IPS-15b (cell line): ENCODE data around the gene SLC9A9.
"Not testable (repeated sequence)": the region's sequence is repeated elsewhere in the genome, so short reads cannot be mapped to it uniquely, and the experiment has no call there.

Experiments
- H3K27me3 ChIP-seq: one replicate; pipeline ENCODE4 v1.6.1; 2013; ENCODE audit warnings: low read length; ENCODE audit not compliant: control insufficient read depth, insufficient read depth
- H3K36me3 ChIP-seq: one replicate; pipeline ENCODE4 v1.6.1; 2013; ENCODE audit warnings: low read length; ENCODE audit not compliant: control insufficient read depth, insufficient read depth
- H3K4me1 ChIP-seq: one replicate; pipeline ENCODE4 v1.6.1; 2013; ENCODE audit warnings: mild to moderate bottlenecking, low read length; ENCODE audit not compliant: control insufficient read depth, insufficient read depth
- H3K4me3 ChIP-seq: one replicate; pipeline ENCODE4 v1.5.1; 2013; ENCODE audit warnings: low read depth, low read length
- H3K9ac ChIP-seq: one replicate; pipeline ENCODE4 v1.6.1; 2013; ENCODE audit warnings: low read depth, mild to moderate bottlenecking, low read length
- H3K9me3 ChIP-seq: one replicate; pipeline ENCODE4 v1.6.1; 2013; ENCODE audit warnings: mild to moderate bottlenecking, low read length; ENCODE audit not compliant: control insufficient read depth, insufficient read depth

The SLC9A9 gene

GRCh38 chr3:143805476-143805875, 42.8 kb downstream of the SLC9A9 start:
- H3K27me3 ChIP-seq, H3K36me3 ChIP-seq, H3K9ac ChIP-seq, H3K4me3 ChIP-seq, H3K4me1 ChIP-seq, H3K9me3 ChIP-seq: not testable (repeated sequence)

- not testable (repeated sequence) for H3K4me1 ChIP-seq, H3K9me3 ChIP-seq, H3K36me3 ChIP-seq, H3K4me3 ChIP-seq, H3K9ac ChIP-seq, H3K27me3 ChIP-seq
Measured at GRCh38 chr3:143801046-143801445, 47.2 kb downstream of the SLC9A9 start.

GRCh38 chr3:143798151-143798550, 50.1 kb downstream of the SLC9A9 start:
- not testable (repeated sequence) for H3K9ac ChIP-seq, H3K4me3 ChIP-seq, H3K27me3 ChIP-seq, H3K36me3 ChIP-seq, H3K9me3 ChIP-seq
- peaks cover 23% of the 10 kb centered on the region for H3K4me1 ChIP-seq

DNA sequence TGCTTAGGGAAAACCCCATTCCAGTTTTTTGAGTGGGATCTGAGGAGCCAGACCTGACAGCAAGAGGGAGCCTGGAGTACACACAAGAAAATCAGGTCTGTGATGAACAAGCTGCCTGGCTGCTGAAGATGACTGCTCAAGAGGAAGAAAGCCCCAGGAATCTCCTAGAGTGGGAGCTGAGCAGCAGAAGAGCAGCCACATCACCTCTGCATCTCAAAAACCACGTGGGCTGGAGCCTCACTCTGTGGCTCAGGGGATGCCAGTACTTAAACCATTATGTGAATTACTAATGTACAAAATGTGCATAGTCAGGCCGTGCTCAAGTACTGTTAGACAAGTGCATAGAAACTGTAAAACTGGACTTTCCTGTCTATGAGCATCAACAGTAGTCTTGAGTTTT, 52.4 kb downstream of the SLC9A9 start:
- H3K4me1 ChIP-seq, result peaks cover 23% of the 10 kb centered on the region
- H3K9me3 ChIP-seq, result no peaks in the 10 kb centered on the region
- no peak overlapping the region for H3K4me3 ChIP-seq
- no peak overlapping the region for H3K9ac ChIP-seq
- H3K36me3 ChIP-seq, result no peaks in the 10 kb centered on the region
- no peaks in the 10 kb centered on the region for H3K27me3 ChIP-seq

GRCh38 chr3:143794793-143795462, 53.3 kb downstream of the SLC9A9 start:
- Histone ChIP-seq H3K9ac (no peak overlapping the region), H3K27me3 (no peaks in the 10 kb centered on the region), H3K9me3 (no peaks in the 10 kb centered on the region), H3K36me3 (no peaks in the 10 kb centered on the region), H3K4me3 (no peak overlapping the region), H3K4me1 (peaks cover 23% of the 10 kb centered on the region)

DNA sequence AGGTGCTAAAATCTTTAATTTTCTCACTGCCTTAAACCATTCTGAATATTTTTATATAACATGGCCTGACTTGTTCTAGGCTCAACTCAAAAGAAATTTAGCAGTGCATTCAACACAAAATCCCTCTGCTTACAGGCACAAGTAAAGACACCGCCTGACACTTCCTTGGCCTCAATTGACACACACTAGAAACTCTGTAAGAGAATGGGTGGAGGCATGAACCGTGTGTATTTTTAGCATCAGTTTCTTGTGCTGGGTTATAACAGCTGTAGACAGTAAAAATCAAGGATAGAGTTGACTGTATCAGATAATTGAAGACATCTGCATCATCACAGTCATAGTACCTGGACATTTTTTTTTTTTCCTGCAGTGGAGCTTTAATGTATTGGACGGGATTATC, 54.3 kb downstream of the SLC9A9 start:
- no peak overlapping the region for H3K9ac ChIP-seq
- H3K36me3 ChIP-seq, result no peaks in the 10 kb centered on the region
- H3K27me3 ChIP-seq, result no peaks in the 10 kb centered on the region
- H3K4me3 ChIP-seq, result no peak overlapping the region
- H3K9me3 ChIP-seq, result no peaks in the 10 kb centered on the region
- peaks cover 23% of the 10 kb centered on the region for H3K4me1 ChIP-seq

GRCh38 chr3:143791386-143791785, 56.9 kb downstream of the SLC9A9 start:
- Histone ChIP-seq H3K9me3 (no peaks in the 10 kb centered on the region), H3K4me1 (peaks cover 23% of the 10 kb centered on the region), H3K36me3 (no peaks in the 10 kb centered on the region), H3K9ac (no peak overlapping the region), H3K4me3 (no peak overlapping the region), H3K27me3 (no peaks in the 10 kb centered on the region)

- Histone ChIP-seq H3K4me3 (no peak overlapping the region), H3K9ac (no peak overlapping the region)
Measured at GRCh38 chr3:143786219-143787191, 61.8 kb downstream of the SLC9A9 start.

GRCh38 chr3:143784446-143784845, 63.8 kb downstream of the SLC9A9 start:
- no peaks in the 10 kb centered on the region for H3K27me3 ChIP-seq
- H3K9me3 ChIP-seq, result no peaks in the 10 kb centered on the region
- H3K4me1 ChIP-seq, result peaks cover 4% of the 10 kb centered on the region
- no peak overlapping the region for H3K9ac ChIP-seq
- no peak overlapping the region for H3K4me3 ChIP-seq
- H3K36me3 ChIP-seq, result no peaks in the 10 kb centered on the region

More at GRCh38 chr3:143786219-143787191, 61.8 kb downstream of the SLC9A9 start:
- Histone ChIP-seq H3K4me1 (peaks cover 4% of the 10 kb centered on the region), H3K27me3 (no peaks in the 10 kb centered on the region), H3K9me3 (no peaks in the 10 kb centered on the region), H3K36me3 (no peaks in the 10 kb centered on the region)

DNA sequence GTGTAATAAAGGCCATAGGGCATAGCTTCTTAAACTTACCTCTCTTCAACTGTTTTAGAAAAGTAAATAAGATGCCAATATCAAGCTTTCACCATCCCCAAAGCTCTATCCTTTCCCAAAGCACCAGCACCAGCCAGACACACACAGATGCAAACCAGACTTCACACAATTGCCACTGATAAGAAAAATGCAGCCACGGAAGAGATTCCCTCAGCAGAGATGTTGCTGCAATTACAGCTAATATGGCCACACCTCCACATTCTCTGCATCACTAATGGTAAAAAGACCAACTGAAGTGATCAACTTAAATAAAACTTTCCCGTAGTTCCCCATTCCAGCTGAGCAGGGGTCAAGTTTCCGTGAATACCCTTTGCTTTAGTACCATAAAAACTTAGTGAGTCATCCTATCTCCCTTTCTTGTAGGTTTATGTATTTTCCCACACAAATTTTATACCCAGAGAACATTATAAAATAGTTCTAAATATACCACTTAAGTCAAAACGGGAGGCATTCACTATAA, 64.4 kb downstream of the SLC9A9 start:
- H3K9me3 ChIP-seq, result no peaks in the 10 kb centered on the region
- no peaks in the 10 kb centered on the region for H3K36me3 ChIP-seq
- H3K27me3 ChIP-seq, result no peaks in the 10 kb centered on the region
- H3K4me3 ChIP-seq, result no peak overlapping the region
- peaks cover 4% of the 10 kb centered on the region for H3K4me1 ChIP-seq
- H3K9ac ChIP-seq, result no peak overlapping the region

- no peaks in the 10 kb centered on the region for H3K36me3 ChIP-seq
Measured at GRCh38 chr3:143775459-143775858, 72.8 kb downstream of the SLC9A9 start.

GRCh38 chr3:143771939-143772338, 76.3 kb downstream of the SLC9A9 start:
- Histone ChIP-seq H3K9ac (no peak overlapping the region), H3K27me3 (no peaks in the 10 kb centered on the region), H3K36me3 (no peaks in the 10 kb centered on the region), H3K4me3 (no peak overlapping the region), H3K9me3 (no peaks in the 10 kb centered on the region), H3K4me1 (peaks cover under 1% of the 10 kb centered on the region)

More at GRCh38 chr3:143775459-143775858, 72.8 kb downstream of the SLC9A9 start:
- Histone ChIP-seq H3K4me1 (peaks cover 2% of the 10 kb centered on the region), H3K9me3 (no peaks in the 10 kb centered on the region), H3K9ac (no peak overlapping the region), H3K27me3 (no peaks in the 10 kb centered on the region), H3K4me3 (no peak overlapping the region)
